ENCODE results near the gene NEUROD4. TPM values are rescaled to one million over a fixed set of nuclear protein-coding genes. Genes with fewer than 3 reads are reported as not detected.

The NEUROD4 gene, protein sequence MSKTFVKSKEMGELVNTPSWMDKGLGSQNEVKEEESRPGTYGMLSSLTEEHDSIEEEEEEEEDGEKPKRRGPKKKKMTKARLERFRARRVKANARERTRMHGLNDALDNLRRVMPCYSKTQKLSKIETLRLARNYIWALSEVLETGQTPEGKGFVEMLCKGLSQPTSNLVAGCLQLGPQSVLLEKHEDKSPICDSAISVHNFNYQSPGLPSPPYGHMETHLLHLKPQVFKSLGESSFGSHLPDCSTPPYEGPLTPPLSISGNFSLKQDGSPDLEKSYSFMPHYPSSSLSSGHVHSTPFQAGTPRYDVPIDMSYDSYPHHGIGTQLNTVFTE
- 0.15 TPM for polyA plus RNA-seq (2013, experiment 1 of 2)
- 1.0 TPM for polyA plus RNA-seq (2013, experiment 2 of 2)

DNA sequence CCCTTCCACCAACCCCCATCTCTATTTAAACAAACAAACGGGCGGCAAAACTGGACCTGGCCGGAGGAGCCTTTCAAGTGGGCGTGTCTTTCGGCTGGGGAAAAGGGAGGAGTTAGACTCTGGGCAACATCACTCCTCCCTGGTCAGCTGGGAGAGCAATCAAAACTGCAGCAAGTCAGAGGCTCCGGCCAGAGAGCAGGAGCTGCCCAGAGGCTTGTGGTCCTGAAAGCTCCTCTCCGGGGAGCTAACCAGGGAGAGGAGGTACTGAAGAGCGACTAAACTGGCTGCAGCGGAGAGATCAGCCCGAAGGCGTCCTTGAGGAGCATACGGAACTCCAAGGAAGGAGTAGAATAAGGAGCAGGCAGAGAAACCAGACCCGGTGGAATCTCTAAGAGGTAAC is at the start of gene NEUROD4:
TSS of gene NEUROD4 (plus strand) at position 191 of the 400 bp plus-strand sequence. CDS start 6,466 bp downstream, outside the sequence.
- Histone ChIP-seq H3K27ac (ENCODE audit: low read depth, low read length) (no peak within 1 kb of the TSS), H3K4me3 (ENCODE audit: low read length) (peak within 1 kb of the TSS; percentile 40), H3K9me3 (ENCODE audit: insufficient read depth, low read depth, low read length) (no peaks in the 10 kb centered on the region), H3K9ac (ENCODE audit: low read depth, low read length) (no peak within 1 kb of the TSS), H3K4me1 (ENCODE audit: insufficient read depth, low read length) (peaks cover 4% of the 10 kb centered on the region; the same call in 1 of the 2 replicates), H3K36me3 (ENCODE audit: insufficient read depth, low read length) (no peaks in the 10 kb centered on the region), H3K27me3 (ENCODE audit: insufficient read depth, low read length) (peaks cover 12% of the 10 kb centered on the region; the same call in 1 of the 2 replicates)
- WGBS: 3% methylated on average over 13 of the region's 13 CpGs

DNA sequence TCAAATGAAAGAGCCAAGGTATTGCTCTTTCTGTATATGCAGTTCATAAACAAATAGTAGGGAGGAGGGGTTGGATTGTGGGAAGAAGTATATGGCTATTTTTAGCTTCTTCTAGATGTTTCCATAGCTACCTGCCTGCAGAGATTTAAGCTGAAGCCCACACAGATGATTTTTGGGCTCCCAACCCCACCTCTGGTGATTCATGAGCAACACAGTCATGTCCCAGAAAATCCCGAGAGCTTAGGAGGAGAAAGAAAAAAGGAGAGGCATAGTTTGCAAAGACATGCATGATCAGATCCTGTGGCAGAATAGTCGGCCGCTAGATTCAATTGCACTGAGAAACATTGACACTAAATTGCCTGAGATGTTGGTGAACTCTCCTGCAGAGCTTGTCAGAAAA is 49.0 kb upstream of the NEUROD4 start:
- no peaks in the 10 kb centered on the region for H3K9me3 ChIP-seq (ENCODE audit: insufficient read depth, low read depth, low read length)
- WGBS: 94% methylated on average over 3 of the region's 3 CpGs
- H3K4me3 ChIP-seq (ENCODE audit: low read length): no peak overlapping the region
- peaks cover 2% of the 10 kb centered on the region; the same call in 1 of the 2 replicates for H3K4me1 ChIP-seq (ENCODE audit: insufficient read depth, low read length)
- no peak overlapping the region for H3K27ac ChIP-seq (ENCODE audit: low read depth, low read length)
- no peak overlapping the region for H3K9ac ChIP-seq (ENCODE audit: low read depth, low read length)
- no peaks in the 10 kb centered on the region for H3K27me3 ChIP-seq (ENCODE audit: insufficient read depth, low read length)
- no peaks in the 10 kb centered on the region for H3K36me3 ChIP-seq (ENCODE audit: insufficient read depth, low read length)

DNA sequence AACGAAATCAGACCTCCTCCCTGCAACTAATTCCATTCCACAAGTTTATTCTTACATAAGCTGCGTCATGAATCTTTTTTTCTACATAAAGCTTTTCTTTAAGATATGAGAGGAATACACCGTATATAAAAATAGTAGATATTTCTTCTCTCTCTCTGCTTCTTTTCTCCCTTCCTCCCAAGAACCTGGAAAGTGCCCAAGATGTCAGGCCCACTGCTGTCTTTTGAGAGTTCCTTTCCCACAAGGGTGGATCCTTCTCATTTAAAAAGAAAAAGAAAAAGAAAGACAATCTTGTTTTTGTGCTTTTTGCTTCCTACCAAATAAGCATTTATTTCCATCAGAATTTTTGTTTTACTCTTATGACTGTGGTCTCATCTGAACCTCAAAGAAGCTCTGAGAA is 46.2 kb upstream of the NEUROD4 start:
- no peak overlapping the region for H3K4me3 ChIP-seq (ENCODE audit: low read length)
- H3K27me3 ChIP-seq (ENCODE audit: insufficient read depth, low read length): no peaks in the 10 kb centered on the region
- no peaks in the 10 kb centered on the region for H3K9me3 ChIP-seq (ENCODE audit: insufficient read depth, low read depth, low read length)
- peaks cover 20% of the 10 kb centered on the region for H3K4me1 ChIP-seq (ENCODE audit: insufficient read depth, low read length)
- no peak overlapping the region for H3K9ac ChIP-seq (ENCODE audit: low read depth, low read length)
- 94% methylated on average over 2 of the region's 3 CpGs for WGBS
- H3K27ac ChIP-seq (ENCODE audit: low read depth, low read length): no peak overlapping the region
- H3K36me3 ChIP-seq (ENCODE audit: insufficient read depth, low read length): no peaks in the 10 kb centered on the region

DNA sequence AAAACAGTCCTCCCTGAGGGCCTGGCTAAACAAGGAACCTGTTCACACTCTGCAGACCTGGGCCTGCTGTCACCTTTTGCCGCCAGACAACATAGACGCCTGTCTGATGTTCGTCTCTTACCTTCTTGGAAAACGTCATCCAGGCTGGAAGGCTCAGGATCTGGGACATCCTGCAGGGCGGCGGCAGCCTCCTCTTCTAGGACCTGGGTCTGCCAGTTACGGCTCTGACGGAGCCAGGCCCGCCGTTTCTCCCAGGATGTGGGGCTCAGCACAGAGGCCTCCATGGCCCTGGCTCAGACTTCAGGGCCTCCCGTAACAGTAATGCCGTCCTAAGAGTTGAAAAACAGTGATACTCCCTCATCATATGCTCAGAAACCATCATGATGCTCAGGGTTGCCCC is 45.5 kb upstream of the NEUROD4 start:
- Histone ChIP-seq H3K4me1 (ENCODE audit: insufficient read depth, low read length) (peaks cover 20% of the 10 kb centered on the region), H3K9me3 (ENCODE audit: insufficient read depth, low read depth, low read length) (no peaks in the 10 kb centered on the region), H3K27ac (ENCODE audit: low read depth, low read length) (no peak overlapping the region), H3K27me3 (ENCODE audit: insufficient read depth, low read length) (no peaks in the 10 kb centered on the region), H3K36me3 (ENCODE audit: insufficient read depth, low read length) (no peaks in the 10 kb centered on the region), H3K4me3 (ENCODE audit: low read length) (no peak overlapping the region), H3K9ac (ENCODE audit: low read depth, low read length) (no peak overlapping the region)
- 90% methylated on average over 12 of the region's 12 CpGs for WGBS

DNA sequence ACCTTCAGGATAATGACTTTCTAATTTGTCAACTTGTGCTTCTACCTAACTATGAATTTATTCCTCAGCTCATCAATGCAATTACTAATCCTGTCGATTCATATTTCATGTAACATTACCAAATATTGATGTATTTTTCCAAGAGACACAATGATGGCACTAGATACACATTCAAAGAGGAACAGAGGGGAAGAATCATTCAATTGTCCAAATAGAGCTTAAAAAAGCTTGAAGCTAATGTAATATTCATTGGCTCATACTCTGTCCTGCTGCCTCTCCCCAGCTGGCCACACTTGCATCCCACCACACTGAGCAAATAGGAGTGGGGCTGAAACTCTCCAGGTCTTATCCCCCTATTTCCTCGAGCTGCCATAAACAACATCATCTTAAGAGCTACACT is 44.5 kb upstream of the NEUROD4 start:
- Histone ChIP-seq H3K27me3 (ENCODE audit: insufficient read depth, low read length) (no peaks in the 10 kb centered on the region), H3K4me3 (ENCODE audit: low read length) (no peak overlapping the region), H3K36me3 (ENCODE audit: insufficient read depth, low read length) (no peaks in the 10 kb centered on the region), H3K27ac (ENCODE audit: low read depth, low read length) (no peak overlapping the region), H3K9me3 (ENCODE audit: insufficient read depth, low read depth, low read length) (no peaks in the 10 kb centered on the region), H3K4me1 (ENCODE audit: insufficient read depth, low read length) (peaks cover 20% of the 10 kb centered on the region), H3K9ac (ENCODE audit: low read depth, low read length) (no peak overlapping the region)
- 92% methylated on average over 1 of the region's 2 CpGs for WGBS

DNA sequence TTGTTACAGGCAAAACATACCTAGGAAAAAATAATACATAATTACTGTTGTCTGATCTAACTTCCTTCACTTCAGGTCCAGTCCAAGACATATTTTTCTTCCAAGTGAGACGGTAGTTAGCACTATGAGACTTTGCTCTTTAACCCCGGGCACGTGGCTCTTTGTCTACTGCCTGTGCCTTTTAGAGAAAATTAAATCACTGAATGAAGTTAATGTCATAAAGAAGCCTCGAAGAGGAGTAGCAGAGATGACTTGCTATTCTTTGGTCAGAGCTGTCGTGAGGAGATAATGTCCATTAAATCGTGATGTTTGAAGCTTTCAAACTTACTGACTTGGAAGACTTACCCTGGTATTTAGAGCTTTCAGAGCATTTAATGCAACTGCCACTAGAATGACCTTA is 43.9 kb upstream of the NEUROD4 start:
- Histone ChIP-seq H3K27me3 (ENCODE audit: insufficient read depth, low read length) (no peaks in the 10 kb centered on the region), H3K4me1 (ENCODE audit: insufficient read depth, low read length) (peaks cover 20% of the 10 kb centered on the region), H3K27ac (ENCODE audit: low read depth, low read length) (peak overlapping the region; percentile 26; the same call in 1 of the 2 replicates), H3K36me3 (ENCODE audit: insufficient read depth, low read length) (no peaks in the 10 kb centered on the region), H3K9me3 (ENCODE audit: insufficient read depth, low read depth, low read length) (no peaks in the 10 kb centered on the region), H3K9ac (ENCODE audit: low read depth, low read length) (no peak overlapping the region), H3K4me3 (ENCODE audit: low read length) (no peak overlapping the region)
- WGBS: 87% methylated on average over 6 of the region's 6 CpGs

DNA sequence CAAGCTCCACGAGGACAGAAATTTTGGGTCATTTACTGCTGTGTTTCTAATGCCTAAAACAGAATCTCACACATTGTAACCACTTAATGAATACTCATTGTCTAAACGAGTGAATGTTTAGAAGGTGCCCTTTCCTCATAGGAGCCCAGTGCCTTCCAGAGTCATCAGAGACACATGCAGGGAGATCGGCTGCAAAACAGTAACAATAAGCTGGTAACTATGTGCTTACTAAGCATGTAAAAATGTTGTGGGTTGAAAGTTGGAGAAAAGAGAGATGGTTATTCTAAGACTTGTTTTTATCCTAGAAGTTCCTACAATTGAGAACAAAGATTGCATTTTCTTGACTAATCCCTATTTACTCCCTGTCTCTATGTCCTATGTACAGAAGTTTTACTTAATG is 42.6 kb upstream of the NEUROD4 start:
- H3K36me3 ChIP-seq (ENCODE audit: insufficient read depth, low read length): no peaks in the 10 kb centered on the region
- H3K9ac ChIP-seq (ENCODE audit: low read depth, low read length): no peak overlapping the region
- no peaks in the 10 kb centered on the region for H3K27me3 ChIP-seq (ENCODE audit: insufficient read depth, low read length)
- H3K4me1 ChIP-seq (ENCODE audit: insufficient read depth, low read length): peaks cover 20% of the 10 kb centered on the region
- no peak overlapping the region for H3K4me3 ChIP-seq (ENCODE audit: low read length)
- no peak overlapping the region for H3K27ac ChIP-seq (ENCODE audit: low read depth, low read length)
- WGBS: 68% methylated on average over 3 of the region's 3 CpGs
- no peaks in the 10 kb centered on the region for H3K9me3 ChIP-seq (ENCODE audit: insufficient read depth, low read depth, low read length)

DNA sequence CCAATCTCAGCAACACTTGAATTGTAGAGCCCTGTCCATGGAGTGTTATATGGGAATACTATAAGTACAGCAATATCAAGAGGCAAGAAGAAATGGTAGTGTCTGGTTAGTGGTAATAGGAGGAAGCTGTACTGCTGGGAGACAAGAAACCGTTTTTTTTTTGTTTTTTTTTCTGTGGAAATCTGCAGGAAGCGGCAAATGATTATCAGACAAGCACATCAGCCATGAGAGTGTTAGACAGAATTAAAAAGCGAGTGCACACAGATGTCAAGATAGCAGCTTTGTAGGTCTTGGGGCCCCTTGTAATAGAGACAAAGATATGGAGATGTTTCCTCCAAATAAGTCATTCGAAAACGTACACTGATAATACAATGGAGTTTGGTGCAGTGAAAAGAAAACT is 41.9 kb upstream of the NEUROD4 start:
- WGBS: 96% methylated on average over 5 of the region's 5 CpGs
- no peak overlapping the region for H3K9ac ChIP-seq (ENCODE audit: low read depth, low read length)
- H3K27ac ChIP-seq (ENCODE audit: low read depth, low read length): no peak overlapping the region
- no peaks in the 10 kb centered on the region for H3K9me3 ChIP-seq (ENCODE audit: insufficient read depth, low read depth, low read length)
- H3K36me3 ChIP-seq (ENCODE audit: insufficient read depth, low read length): no peaks in the 10 kb centered on the region
- no peaks in the 10 kb centered on the region for H3K27me3 ChIP-seq (ENCODE audit: insufficient read depth, low read length)
- peaks cover 20% of the 10 kb centered on the region for H3K4me1 ChIP-seq (ENCODE audit: insufficient read depth, low read length)
- no peak overlapping the region for H3K4me3 ChIP-seq (ENCODE audit: low read length)

DNA sequence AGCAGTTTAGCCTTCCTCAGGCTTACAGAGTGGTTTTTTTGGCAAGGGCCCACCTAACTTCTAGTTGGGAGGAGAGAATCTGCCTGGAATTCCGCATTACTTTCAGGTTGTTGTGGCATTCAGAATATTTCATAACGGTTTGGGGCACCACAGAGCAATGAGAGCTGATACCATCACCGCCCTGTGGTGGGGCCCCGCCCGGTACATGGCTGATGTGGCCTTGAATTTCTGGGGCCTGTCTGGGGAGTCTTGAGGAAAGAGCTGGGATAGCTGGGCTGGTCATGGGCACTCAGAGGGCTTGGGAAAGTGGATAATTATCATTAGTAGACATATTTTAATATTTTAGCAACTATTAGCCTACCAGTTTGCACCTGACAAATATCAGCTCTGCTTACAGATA is 39.4 kb upstream of the NEUROD4 start:
- no peaks in the 10 kb centered on the region for H3K36me3 ChIP-seq (ENCODE audit: insufficient read depth, low read length)
- H3K27me3 ChIP-seq (ENCODE audit: insufficient read depth, low read length): no peaks in the 10 kb centered on the region
- H3K9ac ChIP-seq (ENCODE audit: low read depth, low read length): no peak overlapping the region
- H3K9me3 ChIP-seq (ENCODE audit: insufficient read depth, low read depth, low read length): no peaks in the 10 kb centered on the region
- H3K27ac ChIP-seq (ENCODE audit: low read depth, low read length): no peak overlapping the region
- no peak overlapping the region for H3K4me3 ChIP-seq (ENCODE audit: low read length)
- 95% methylated on average over 5 of the region's 5 CpGs for WGBS
- H3K4me1 ChIP-seq (ENCODE audit: insufficient read depth, low read length): peaks cover 20% of the 10 kb centered on the region

DNA sequence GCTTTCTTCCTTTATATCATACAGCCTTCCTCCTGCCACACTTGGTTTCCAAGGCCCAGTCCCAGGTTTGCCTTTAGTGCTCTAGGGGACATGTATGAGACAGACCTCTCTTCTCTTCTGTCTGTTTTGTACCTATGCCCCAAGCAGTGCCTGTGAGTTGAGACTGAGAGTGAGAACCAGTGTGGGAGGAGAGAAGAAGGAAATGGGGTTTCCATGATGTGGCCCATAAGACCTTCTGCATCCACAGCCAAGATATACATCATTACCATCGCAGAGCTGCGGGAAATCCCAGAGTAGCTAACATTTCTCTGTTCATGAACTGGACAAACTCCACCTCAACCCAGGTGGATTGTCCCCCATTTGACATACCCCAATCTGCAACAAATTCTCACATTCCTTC is 38.0 kb upstream of the NEUROD4 start:
- Histone ChIP-seq H3K27me3 (ENCODE audit: insufficient read depth, low read length) (no peaks in the 10 kb centered on the region), H3K4me1 (ENCODE audit: insufficient read depth, low read length) (peaks cover 8% of the 10 kb centered on the region; the same call in 1 of the 2 replicates)
- WGBS: 97% methylated on average over 2 of the region's 2 CpGs

DNA sequence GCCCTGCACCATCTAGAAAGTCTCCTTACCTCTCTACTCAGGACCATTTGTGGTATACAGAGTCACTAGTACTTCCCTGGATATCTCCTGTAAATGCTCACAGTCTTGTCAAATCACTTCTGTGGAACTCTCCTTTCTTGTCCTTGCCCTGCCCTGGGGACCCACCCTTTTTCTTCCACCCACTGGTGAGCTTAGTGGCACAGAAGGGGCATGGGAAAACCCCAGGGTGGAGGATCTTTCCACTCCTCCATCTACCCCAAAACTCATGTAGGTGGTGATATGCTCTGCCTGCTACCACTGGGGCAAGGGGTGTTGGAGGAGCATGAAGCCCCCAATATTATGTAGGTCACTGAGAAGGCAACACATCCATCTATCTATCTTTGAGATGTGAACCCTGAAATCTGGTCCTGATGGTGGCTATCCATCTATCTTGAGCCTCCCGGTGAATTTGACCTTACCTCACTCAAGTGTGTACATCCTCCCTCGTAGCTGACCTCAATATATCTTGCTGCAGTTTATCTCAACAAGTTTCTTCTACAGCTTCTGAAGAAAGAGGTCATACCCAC is 36.2 kb upstream of the NEUROD4 start:
- H3K27ac ChIP-seq (ENCODE audit: low read depth, low read length): no peak overlapping the region
- H3K27me3 ChIP-seq (ENCODE audit: insufficient read depth, low read length): no peaks in the 10 kb centered on the region
- WGBS: 93% methylated on average over 2 of the region's 2 CpGs
- no peak overlapping the region for H3K9ac ChIP-seq (ENCODE audit: low read depth, low read length)
- no peaks in the 10 kb centered on the region for H3K4me1 ChIP-seq (ENCODE audit: insufficient read depth, low read length)
- no peaks in the 10 kb centered on the region for H3K9me3 ChIP-seq (ENCODE audit: insufficient read depth, low read depth, low read length)
- no peaks in the 10 kb centered on the region for H3K36me3 ChIP-seq (ENCODE audit: insufficient read depth, low read length)
- no peak overlapping the region for H3K4me3 ChIP-seq (ENCODE audit: low read length)

More for the DNA sequence above, 38.0 kb upstream of the NEUROD4 start:
- Histone ChIP-seq H3K9ac (ENCODE audit: low read depth, low read length) (no peak overlapping the region), H3K9me3 (ENCODE audit: insufficient read depth, low read depth, low read length) (no peaks in the 10 kb centered on the region), H3K36me3 (ENCODE audit: insufficient read depth, low read length) (no peaks in the 10 kb centered on the region), H3K4me3 (ENCODE audit: low read length) (no peak overlapping the region), H3K27ac (ENCODE audit: low read depth, low read length) (no peak overlapping the region)
